ENCODE measurements around the gene CYSLTR2. TPM values are rescaled to one million over a fixed set of nuclear protein-coding genes. Genes with fewer than 3 reads are reported as not detected.

Gene CYSLTR2
- total and polyA plus RNA-seq, 5 donors from 2014 or later: 0.20 to 4.5 (median 0.61) TPM

DNA sequence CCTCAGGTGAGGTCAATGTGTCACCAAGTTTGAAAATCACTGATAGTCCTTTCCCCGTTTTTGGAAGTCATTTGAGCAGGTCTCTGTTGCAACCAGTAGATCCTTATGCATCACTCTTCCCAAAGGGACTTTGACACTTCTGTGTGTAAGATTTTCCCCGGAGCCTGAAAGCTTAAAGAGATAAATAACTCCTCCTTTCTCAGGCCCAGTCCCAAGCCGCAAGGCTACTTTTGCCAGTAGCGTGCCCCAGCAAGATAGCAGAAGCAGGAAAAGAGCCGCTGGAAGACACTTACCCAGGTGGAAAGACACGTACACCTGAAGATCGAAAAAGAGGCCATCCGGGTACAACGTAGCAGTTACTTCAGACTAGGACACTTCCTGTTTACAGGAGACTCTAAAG is 106.9 kb downstream of the CYSLTR2 start:
- H3K36me3 ChIP-seq (ENCODE audit: control insufficient read depth, insufficient read depth, low read length): no peaks in the 10 kb centered on the region
- H3K9me3 Mint-ChIP-seq: peaks cover 0 to 27% (median 12%) of the 10 kb centered on the region in 7 donors
- H3K4me1 ChIP-seq (ENCODE audit: control insufficient read depth, insufficient read depth, low read length, poor library complexity, severe bottlenecking): no peaks in the 10 kb centered on the region
- H3K27ac Mint-ChIP-seq: no peak overlapping the region
- H3K9me3 ChIP-seq (ENCODE audit: control insufficient read depth in 2 of 2, low read length in 2 of 2): peaks cover 18 to 28% of the 10 kb centered on the region in 2 experiments
- peaks cover 4% of the 10 kb centered on the region for H3K27me3 Mint-ChIP-seq
- no peak for DNase-seq
- no peaks in the 10 kb centered on the region for H3K36me3 Mint-ChIP-seq
- no peak overlapping the region for H3K4me3 ChIP-seq (ENCODE audit: low read depth, low read length)
- peaks cover 4% of the 10 kb centered on the region for H3K27me3 ChIP-seq (ENCODE audit: control insufficient read depth, insufficient read depth, low read length)
- no peak overlapping the region for H3K27ac ChIP-seq (ENCODE audit: insufficient read depth, low read length, poor library complexity, severe bottlenecking)
- no peaks in the 10 kb centered on the region for H3K4me1 Mint-ChIP-seq
- no peak for ATAC-seq (ENCODE audit: low read depth in 2 of 2)
- no peak overlapping the region for H3K4me3 Mint-ChIP-seq

Other genes with a start within 250 kb of the CYSLTR2 start
- 85.4 TPM for gene LPAR6, start 240.8 kb upstream of the CYSLTR2 start, total RNA-seq
- gene LPAR6, start 240.8 kb upstream of the CYSLTR2 start, polyA plus RNA-seq: 100 to 1,000 TPM in 2 of 4 donors, 10 to 100 TPM in 2; 85.6 to 150 (median 95.7) TPM
- 21.8 TPM for gene RCBTB2, start 120.8 kb upstream of the CYSLTR2 start, total RNA-seq
- gene RCBTB2, start 120.8 kb upstream of the CYSLTR2 start, polyA plus RNA-seq: 10 to 100 TPM; 24.3 to 32.5 (median 27.3) TPM

All from CD4-positive, CD25-positive, alpha-beta regulatory T cell (primary cell).